Esophagus squamous epithelium (tissue), 5 donors: Measurements from ENCODE around the gene P2RX2. TPM values are rescaled to one million over a fixed set of nuclear protein-coding genes. Genes with fewer than 3 reads are reported as not detected.

Source experiments
- DNase-seq: peaks from one replicate; lab custom pipeline; 2025; lab: John Stamatoyannopoulos, UW
- H3K27ac ChIP-seq, 4 donors: fragments of 200-600 bp; sonication (generic); one replicate each; pipeline ENCODE4 v1.5.1; 2016 to 2019; ENCODE audit warnings: mild to moderate bottlenecking in 1 of 4
- H3K27me3 ChIP-seq, 4 donors: fragments of 200-600 bp; sonication (generic); 1 replicate in 3 of 4; 2 replicates in 1 of 4; pipeline versions ENCODE4 v1.5.1 to v1.6.0; 2017 to 2021; ENCODE audit warnings: antibody characterized with exemption in 1 of 4
- H3K36me3 ChIP-seq, 3 donors: fragments of 200-600 bp; sonication (generic); one replicate each; pipeline ENCODE4 v1.5.1; 2016 to 2019
- H3K4me1 ChIP-seq, 3 donors: fragments of 200-600 bp; sonication (generic); one replicate each; pipeline ENCODE4 v1.5.1; 2017 to 2019
- H3K4me3 ChIP-seq, 4 donors: fragments of 200-600 bp; sonication (generic); 1 replicate in 3 of 4; 2 replicates in 1 of 4; pipeline ENCODE4 v1.5.1; 2016 to 2019; ENCODE audit warnings: mild to moderate bottlenecking in 2 of 4, moderate library complexity in 1 of 4
- H3K9me3 ChIP-seq, 3 donors: fragments of 200-600 bp; sonication (generic); one replicate each; pipeline ENCODE4 v1.5.1; 2016 to 2019
- CTCF ChIP-seq, 6 experiments: fragments of 450-650 bp in 4 of 6; fragments of 200-600 bp in 2 of 6; sonication (generic) in 2 of 6; IDR thresholded peaks; one replicate each; pipeline ENCODE4 v1.5.1; 2016 to 2019; ENCODE audit warnings: antibody characterized with exemption in 6 of 6, mild to moderate bottlenecking in 4 of 6, moderate library complexity in 4 of 6
- POLR2A ChIP-seq, 4 donors: fragments of 450-650 bp; IDR thresholded peaks; one replicate each; pipeline ENCODE4 v1.6.1; 2017; ENCODE audit warnings: antibody characterized with exemption in 4 of 4, mild to moderate bottlenecking in 4 of 4, moderate library complexity in 3 of 4
- WGBS, 2 donors: methylation state at CpG; one replicate each; pipeline ENCODE4 v1.1.5; 2018; 5-methylcytosine and 5-hydroxymethylcytosine counted together
- intact Hi-C: fragments of 100-400 bp; cut with DNase I; formaldehyde crosslinking; loops from one replicate; pipeline ENCODE4 v1.15.0; 2022
- total RNA-seq, 4 donors: library from RNA; depleted of rRNA; stranded (reverse); fragments of >200 nt; gene quantifications; one replicate each; pipeline ENCODE4 v1.1.0, GENCODE V29; 2016
- donor health status: DM: yes; HTN: yes; CAD: no.

Gene P2RX2
- total RNA-seq, 4 donors from 2014 or later, result 0.35 to 8.0 TPM; not detected in 2

GRCh38 chr12:132579744-132580143, 38.8 kb upstream of the P2RX2 start:
- DNase-seq, result no peak
- Histone ChIP-seq H3K36me3 (peaks cover 6 to 97% (median 10%) of the 10 kb centered on the region in 3 donors), H3K27me3 (no peaks in the 10 kb centered on the region), H3K27ac (peak overlapping the region in 1 of 4 donors; percentile 9), H3K4me3 (no peak overlapping the region), H3K4me1 (peaks cover 0 to 21% (median 0%) of the 10 kb centered on the region in 3 donors), H3K9me3 (no peaks in the 10 kb centered on the region)
- intact Hi-C loops, result no loop called here
- TF ChIP-seq POLR2A (IDR thresholded peaks at IDR 0.05) (no peak), CTCF (IDR thresholded peaks at IDR 0.05) (no peak)
- WGBS, 2 donors, result 68 to 69% methylated on average over 11 to 12 of the region's 12 CpGs

- TF ChIP-seq POLR2A (IDR thresholded peaks at IDR 0.05) (no peak), CTCF (IDR thresholded peaks at IDR 0.05) (no peak)
- Histone ChIP-seq H3K27me3 (no peaks in the 10 kb centered on the region), H3K4me3 (no peak overlapping the region), H3K27ac (no peak overlapping the region), H3K36me3 (peaks cover 6 to 91% (median 10%) of the 10 kb centered on the region in 3 donors), H3K9me3 (no peaks in the 10 kb centered on the region), H3K4me1 (peaks cover 0 to 21% (median 0%) of the 10 kb centered on the region in 3 donors)
- intact Hi-C loops, result no loop called here
- DNase-seq, result no peak
- WGBS, 2 donors, result no CpG with 5 or more reads among the region's 12 CpGs
Observed at GRCh38 chr12:132580701-132581292, 37.8 kb upstream of the P2RX2 start.

GRCh38 chr12:132581348-132582057, 37.1 kb upstream of the P2RX2 start:
- intact Hi-C loops, result no loop called here
- no peaks in the 10 kb centered on the region for H3K9me3 ChIP-seq
- no peak for DNase-seq
- peak overlapping the region in 1 of 4 donors; percentile 55 for H3K4me3 ChIP-seq
- H3K36me3 ChIP-seq, result peaks cover 5 to 86% (median 9%) of the 10 kb centered on the region in 3 donors
- TF ChIP-seq POLR2A (IDR thresholded peaks at IDR 0.05) (no peak), CTCF (IDR thresholded peaks at IDR 0.05) (no peak)
- WGBS, 2 donors, result 100% methylated on average over 3 of the region's 17 CpGs; no CpG with 5 or more reads in 1 of the 2 donors
- peaks cover 0 to 21% (median 0%) of the 10 kb centered on the region in 3 donors for H3K4me1 ChIP-seq
- H3K27me3 ChIP-seq, result no peaks in the 10 kb centered on the region
- peak overlapping the region in 1 of 4 donors; percentile 69 for H3K27ac ChIP-seq

- no peak for DNase-seq
- TF ChIP-seq CTCF (IDR thresholded peaks at IDR 0.05) (no peak), POLR2A (IDR thresholded peaks at IDR 0.05) (no peak)
- Histone ChIP-seq H3K4me3 (peak overlapping the region; percentile 8 to 55 (median 32)), H3K27me3 (no peaks in the 10 kb centered on the region), H3K27ac (peak overlapping the region in 3 of 4 donors; percentile 50 to 69 (median 58)), H3K4me1 (peaks cover 0 to 21% (median 0%) of the 10 kb centered on the region in 3 donors), H3K36me3 (peaks cover 0 to 80% (median 3%) of the 10 kb centered on the region in 3 donors), H3K9me3 (no peaks in the 10 kb centered on the region)
- WGBS, 2 donors, result 61 to 94% methylated on average over 8 to 13 of the region's 24 CpGs
- intact Hi-C loops, result no loop called here
Observed at GRCh38 chr12:132582058-132582420, 36.5 kb upstream of the P2RX2 start.
